Brain microvascular endothelial cell (primary cell): Measurements from ENCODE around the gene TRIM13.
"Not testable (repeated sequence)": the region's sequence is repeated elsewhere in the genome, so short reads cannot be mapped to it uniquely, and the experiment has no call there.

Source experiments
- DNase-seq: peaks from one replicate; pipeline ENCODE4 v3.0.0-alpha.2; 2020
- H3K27ac ChIP-seq: fragments of 250-450 bp; sonication (Bioruptor Pico); 2 replicates; pipeline ENCODE4 v1.5.1; 2020; ENCODE audit warnings: mild to moderate bottlenecking, moderate library complexity
- H3K27me3 ChIP-seq: fragments of 250-450 bp; sonication (Bioruptor Pico); replicated peaks from 2 replicates; pipeline ENCODE4 v1.5.1; 2020; ENCODE audit warnings: mild to moderate bottlenecking
- H3K36me3 ChIP-seq: fragments of 250-450 bp; sonication (Bioruptor Pico); replicated peaks from 2 replicates; pipeline ENCODE4 v1.5.1; 2020; ENCODE audit warnings: mild to moderate bottlenecking
- H3K4me3 ChIP-seq: 2 replicates; pipeline ENCODE4 v1.5.1; 2011; ENCODE audit warnings: low read depth, mild to moderate bottlenecking, control low read depth, low read length, moderate library complexity
- in situ Hi-C: cut with HindIII; loops from 2 replicates; pipeline ENCODE4 v1.10.0; 2017; ENCODE audit warnings: low sequenced_read_pairs, low pct_ligation_motif_present
- TF ChIP-seq, protein P1 (sequence below): IDR thresholded peaks from 2 replicates; pipeline ENCODE4 v1.5.1; 2011; ENCODE audit warnings: low read depth, mild to moderate bottlenecking, moderate library complexity, low read length, control low read depth, inconsistent platforms; ENCODE audit errors: missing control alignments

The TRIM13 gene

DNA sequence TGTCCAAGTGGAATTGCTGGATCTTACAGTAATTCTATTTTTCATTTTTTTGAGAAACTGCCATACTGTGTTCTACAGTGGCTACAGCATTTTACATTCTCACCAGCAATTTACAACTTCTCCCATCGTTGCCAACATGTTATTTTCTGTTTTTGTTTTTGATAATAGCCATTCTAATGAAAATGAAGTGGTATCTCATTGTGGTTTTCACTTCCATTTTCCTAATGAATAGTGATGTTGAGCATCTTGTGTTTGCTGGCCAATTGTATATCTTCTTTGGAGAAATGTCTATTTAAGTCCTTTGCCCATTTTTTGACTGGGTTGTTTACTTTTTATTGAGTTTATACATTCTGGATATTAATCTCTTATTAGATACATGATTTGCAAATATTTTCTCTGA, 57.0 kb downstream of the TRIM13 start:
- TF ChIP-seq, protein P1, sequence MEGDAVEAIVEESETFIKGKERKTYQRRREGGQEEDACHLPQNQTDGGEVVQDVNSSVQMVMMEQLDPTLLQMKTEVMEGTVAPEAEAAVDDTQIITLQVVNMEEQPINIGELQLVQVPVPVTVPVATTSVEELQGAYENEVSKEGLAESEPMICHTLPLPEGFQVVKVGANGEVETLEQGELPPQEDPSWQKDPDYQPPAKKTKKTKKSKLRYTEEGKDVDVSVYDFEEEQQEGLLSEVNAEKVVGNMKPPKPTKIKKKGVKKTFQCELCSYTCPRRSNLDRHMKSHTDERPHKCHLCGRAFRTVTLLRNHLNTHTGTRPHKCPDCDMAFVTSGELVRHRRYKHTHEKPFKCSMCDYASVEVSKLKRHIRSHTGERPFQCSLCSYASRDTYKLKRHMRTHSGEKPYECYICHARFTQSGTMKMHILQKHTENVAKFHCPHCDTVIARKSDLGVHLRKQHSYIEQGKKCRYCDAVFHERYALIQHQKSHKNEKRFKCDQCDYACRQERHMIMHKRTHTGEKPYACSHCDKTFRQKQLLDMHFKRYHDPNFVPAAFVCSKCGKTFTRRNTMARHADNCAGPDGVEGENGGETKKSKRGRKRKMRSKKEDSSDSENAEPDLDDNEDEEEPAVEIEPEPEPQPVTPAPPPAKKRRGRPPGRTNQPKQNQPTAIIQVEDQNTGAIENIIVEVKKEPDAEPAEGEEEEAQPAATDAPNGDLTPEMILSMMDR, result no peak
- in situ Hi-C loops, result no loop called here
- no peak overlapping the region for H3K4me3 ChIP-seq
- no peak for DNase-seq
- H3K27me3 ChIP-seq, result no peaks in the 10 kb centered on the region
- no peak overlapping the region for H3K27ac ChIP-seq
- H3K36me3 ChIP-seq, result no peaks in the 10 kb centered on the region

DNA sequence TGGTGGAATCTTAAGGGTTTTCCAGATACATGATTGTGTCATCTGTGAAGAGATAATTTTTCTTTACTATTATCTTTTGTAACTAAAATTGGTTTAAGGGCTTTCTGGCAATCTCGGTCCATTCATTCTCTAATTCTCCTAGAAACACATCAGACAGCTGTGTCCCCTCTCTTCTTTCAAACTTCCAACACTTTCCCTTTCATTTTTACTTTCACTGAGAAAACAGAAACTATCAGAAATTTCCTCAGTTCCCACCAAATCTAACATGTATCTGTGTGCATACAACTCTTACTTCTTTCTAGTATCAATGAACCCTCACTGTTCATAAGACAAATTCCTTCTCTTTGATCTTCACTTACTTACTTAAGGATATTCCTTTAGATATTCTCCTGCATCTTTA, 58.6 kb downstream of the TRIM13 start:
- H3K36me3 ChIP-seq, result no peaks in the 10 kb centered on the region
- in situ Hi-C loops, result no loop called here
- no peaks in the 10 kb centered on the region for H3K27me3 ChIP-seq
- no peak overlapping the region for H3K4me3 ChIP-seq
- H3K27ac ChIP-seq, result no peak overlapping the region
- no peak for DNase-seq
- TF ChIP-seq, protein P1, result no peak

DNA sequence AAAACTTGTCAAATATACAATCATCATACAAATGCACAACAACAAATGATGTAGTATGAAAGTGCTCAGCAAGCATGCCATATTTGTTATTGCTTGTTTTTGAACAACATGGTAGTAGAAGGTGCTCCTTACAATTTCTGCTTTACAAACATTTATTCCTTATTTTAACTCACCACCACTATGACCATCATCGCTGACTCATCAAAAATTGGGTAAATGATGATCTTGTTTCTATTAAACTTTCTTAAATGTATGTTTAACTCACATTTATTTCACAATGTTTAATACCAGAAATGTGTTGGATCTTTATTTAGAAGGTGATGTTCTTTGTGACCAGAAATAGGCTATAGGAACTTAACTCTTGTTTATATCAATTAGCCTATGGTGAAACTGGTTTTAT, 63.9 kb downstream of the TRIM13 start:
- Histone ChIP-seq H3K27ac (no peak overlapping the region), H3K36me3 (no peaks in the 10 kb centered on the region), H3K4me3 (no peak overlapping the region), H3K27me3 (no peaks in the 10 kb centered on the region)
- DNase-seq, result no peak
- TF ChIP-seq, protein P1, result no peak
- in situ Hi-C loops, result no loop called here

DNA sequence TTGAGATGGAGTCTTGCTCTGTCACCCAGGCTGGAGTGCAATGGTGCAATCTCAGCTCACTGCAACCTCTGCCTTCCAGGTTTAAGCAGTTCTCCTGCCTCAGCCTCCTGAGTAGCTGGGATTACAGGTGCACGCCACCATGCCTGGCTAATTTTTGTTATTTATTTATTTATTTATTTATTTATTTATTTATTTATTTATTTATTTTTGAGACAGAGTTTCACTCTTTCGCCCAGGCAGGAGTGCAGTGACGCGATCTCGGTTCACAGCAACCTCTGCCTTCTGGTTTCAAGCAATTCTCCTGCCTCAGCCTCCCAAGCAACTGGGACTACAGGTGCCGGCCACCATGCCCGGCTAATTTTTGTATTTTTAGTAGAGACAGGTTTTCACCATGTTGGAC, 65.5 kb downstream of the TRIM13 start:
- H3K27me3 ChIP-seq, in situ Hi-C loops, H3K36me3 ChIP-seq, DNase-seq, H3K4me3 ChIP-seq, H3K27ac ChIP-seq: not testable (repeated sequence)

DNA sequence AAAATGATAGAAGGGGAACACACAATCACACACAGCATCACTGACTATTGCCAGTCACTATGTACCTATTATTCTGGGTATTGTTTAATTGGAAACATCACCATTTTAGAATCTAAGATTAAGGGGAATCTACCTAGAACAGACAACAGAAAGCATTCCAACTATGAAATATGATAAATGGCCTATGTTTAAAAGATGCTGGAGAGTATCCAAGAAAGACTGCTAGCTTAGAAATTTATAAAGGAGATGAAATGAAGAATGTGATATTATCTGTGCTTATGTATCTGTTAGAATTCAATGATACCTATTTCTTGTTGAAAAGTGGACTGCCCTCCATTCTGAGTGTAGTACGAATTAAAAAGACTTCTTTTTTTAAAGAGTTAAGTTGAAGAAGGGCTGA, 68.9 kb downstream of the TRIM13 start:
- Histone ChIP-seq H3K36me3 (no peaks in the 10 kb centered on the region), H3K27ac (no peak overlapping the region), H3K27me3 (no peaks in the 10 kb centered on the region), H3K4me3 (no peak overlapping the region)
- TF ChIP-seq, protein P1, result no peak
- in situ Hi-C loops, result no loop called here
- DNase-seq, result no peak
